Thymus (tissue), 11 donors: ENCODE data around the gene MOG. TPM values are rescaled to one million over a fixed set of nuclear protein-coding genes. Genes with fewer than 3 reads are reported as not detected.
A peak's percentile ranks its signal among the peaks of the same experiment; 100 is the strongest.

Experiments used
- DNase-seq, 9 donors: peaks; one replicate each; pipeline ENCODE4 v3.0.0-alpha.2; 2013; ENCODE audit warnings: low spot score in 9 of 9, low read depth in 6 of 9, missing footprints in 1 of 9
- H3K27ac ChIP-seq, 2 donors: one replicate each; pipeline ENCODE4 v1.5.1; 2013; ENCODE audit warnings: control low read depth in 1 of 2, low read depth in 1 of 2, low read length in 1 of 2, mild to moderate bottlenecking in 1 of 2, moderate library complexity in 1 of 2
- H3K27me3 ChIP-seq, 2 donors: one replicate each; pipeline ENCODE4 v1.5.1; 2013; ENCODE audit warnings: low read length in 1 of 2; ENCODE audit not compliant: control insufficient read depth in 2 of 2, insufficient read depth in 1 of 2
- H3K36me3 ChIP-seq, 2 donors: one replicate each; pipeline ENCODE4 v1.5.1; 2013; ENCODE audit warnings: low read length in 1 of 2, mild to moderate bottlenecking in 1 of 2, moderate library complexity in 1 of 2; ENCODE audit not compliant: control insufficient read depth in 2 of 2, insufficient read depth in 2 of 2
- H3K4me1 ChIP-seq, 2 donors: one replicate each; pipeline ENCODE4 v1.5.1; 2013; ENCODE audit warnings: low read length in 2 of 2; ENCODE audit not compliant: control insufficient read depth in 2 of 2, insufficient read depth in 2 of 2
- H3K4me3 ChIP-seq, 2 donors: one replicate each; pipeline ENCODE4 v1.5.1; 2013; ENCODE audit warnings: low read length in 2 of 2, control low read depth in 1 of 2, mild to moderate bottlenecking in 1 of 2
- H3K9me3 ChIP-seq, 2 donors: one replicate each; pipeline ENCODE4 v1.5.1; 2013; ENCODE audit warnings: low read length in 1 of 2, mild to moderate bottlenecking in 1 of 2; ENCODE audit not compliant: control insufficient read depth in 2 of 2, insufficient read depth in 1 of 2
- WGBS: extraction: QIAGEN DNeasy Blood & Tissue Kit; methylation state at CpG from one replicate; pipeline ENCODE4 v1.1.7; 2013; 5-methylcytosine and 5-hydroxymethylcytosine counted together
- polyA plus RNA-seq: library from polyadenylated mRNA; stranded (reverse); fragments of 200-250 nt; gene quantifications from one replicate; pipeline ENCODE4 v1.2.3, GENCODE V29; 2013
- total RNA-seq: library from RNA; stranded (reverse); fragments of 120-200 nt; gene quantifications from one replicate; pipeline ENCODE4 v1.2.4, GENCODE V29; 2013
- donor health status: healthy.

The MOG gene
- total and polyA plus RNA-seq, 2 donors = 0.11 TPM; not detected in 1

DNA sequence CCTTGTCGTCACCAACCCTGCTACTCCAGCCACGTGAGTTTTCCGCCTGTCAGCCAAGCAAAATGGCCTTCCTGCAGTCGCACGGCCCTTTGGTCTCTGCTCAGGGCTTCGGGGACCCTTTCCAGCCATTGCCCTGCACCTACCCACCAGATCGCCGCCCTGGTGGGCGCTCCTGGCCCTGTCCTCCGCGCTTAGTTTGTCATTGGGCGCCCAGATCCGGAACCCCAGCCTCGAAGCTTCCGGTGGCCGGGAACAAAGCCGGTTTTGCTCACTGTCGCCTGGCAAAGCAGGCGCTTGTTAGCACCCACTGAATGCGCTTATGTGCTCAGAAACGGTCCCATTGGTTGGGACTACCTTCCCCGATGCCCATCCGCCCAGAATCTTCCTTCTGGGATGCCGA lies 23.5 kb downstream of the MOG start:
- H3K27me3 ChIP-seq = peaks cover 0 to 2% of the 10 kb centered on the region in 2 donors
- no peak for DNase-seq
- H3K27ac ChIP-seq = no peak overlapping the region
- no peaks in the 10 kb centered on the region for H3K36me3 ChIP-seq
- no peaks in the 10 kb centered on the region for H3K4me1 ChIP-seq
- 91% methylated on average over 24 of the region's 24 CpGs for WGBS
- H3K9me3 ChIP-seq = peaks cover 0 to 7% of the 10 kb centered on the region in 2 donors
- no peak overlapping the region for H3K4me3 ChIP-seq

DNA sequence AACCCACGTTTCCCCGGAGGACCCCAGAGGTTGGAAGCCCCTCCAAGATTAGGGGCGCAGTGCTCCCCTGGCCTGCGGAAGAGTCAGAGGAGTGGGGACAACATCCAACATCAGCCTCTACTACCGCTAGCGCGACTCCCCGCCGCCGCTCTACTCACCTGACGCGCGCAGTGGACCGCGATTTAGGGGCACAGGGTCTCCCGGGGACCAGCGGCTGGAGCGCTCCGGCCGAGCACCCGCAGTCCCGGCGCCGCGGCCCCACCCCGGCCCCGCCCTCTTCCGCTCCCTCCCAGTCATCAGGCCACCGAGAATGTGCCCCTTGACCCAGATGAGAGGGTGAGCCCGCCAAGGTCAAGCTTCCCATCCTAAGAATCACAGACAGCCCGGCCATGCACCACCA lies 24.0 kb downstream of the MOG start, which contains the start of gene ZFP57:
TSS of gene ZFP57 (minus strand) at position 249 of the 400 bp plus-strand sequence. CDS start 4,149 bp downstream, outside the sequence.
- Histone ChIP-seq H3K4me3 (no peak within 1 kb of the TSS), H3K4me1 (no peaks in the 10 kb centered on the region), H3K27ac (no peak within 1 kb of the TSS), H3K36me3 (no peaks in the 10 kb centered on the region), H3K9me3 (peaks cover 0 to 7% of the 10 kb centered on the region in 2 donors), H3K27me3 (peaks cover 0 to 2% of the 10 kb centered on the region in 2 donors)
- DNase-seq = no peak
- WGBS = 84% methylated on average over 31 of the region's 31 CpGs

DNA sequence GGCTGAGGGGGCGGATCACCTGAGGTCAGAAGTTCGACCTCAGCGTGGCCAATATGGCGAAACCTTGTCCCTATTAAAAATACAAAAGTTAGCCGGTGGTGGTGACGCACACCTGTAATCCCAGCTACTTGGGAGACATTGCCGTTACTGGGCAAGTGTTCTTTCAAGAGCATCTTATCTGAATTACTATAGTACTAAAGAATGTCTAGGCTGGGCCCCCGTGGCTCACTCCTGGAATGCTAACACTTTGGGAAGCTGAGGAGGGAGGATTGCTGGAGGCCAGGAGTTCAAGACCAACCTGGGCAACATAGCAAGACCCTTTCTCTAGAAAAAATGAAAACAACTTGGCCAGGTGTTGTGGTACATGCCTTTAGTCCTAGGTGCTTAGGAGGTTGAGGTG lies 24.9 kb downstream of the MOG start:
- DNase-seq = no peak
- 97% methylated on average over 8 of the region's 8 CpGs for WGBS
- Histone ChIP-seq H3K27ac (no peak overlapping the region), H3K9me3 (peaks cover 0 to 7% of the 10 kb centered on the region in 2 donors), H3K4me3 (no peak overlapping the region), H3K4me1 (no peaks in the 10 kb centered on the region), H3K27me3 (peaks cover 0 to 2% of the 10 kb centered on the region in 2 donors), H3K36me3 (no peaks in the 10 kb centered on the region)

DNA sequence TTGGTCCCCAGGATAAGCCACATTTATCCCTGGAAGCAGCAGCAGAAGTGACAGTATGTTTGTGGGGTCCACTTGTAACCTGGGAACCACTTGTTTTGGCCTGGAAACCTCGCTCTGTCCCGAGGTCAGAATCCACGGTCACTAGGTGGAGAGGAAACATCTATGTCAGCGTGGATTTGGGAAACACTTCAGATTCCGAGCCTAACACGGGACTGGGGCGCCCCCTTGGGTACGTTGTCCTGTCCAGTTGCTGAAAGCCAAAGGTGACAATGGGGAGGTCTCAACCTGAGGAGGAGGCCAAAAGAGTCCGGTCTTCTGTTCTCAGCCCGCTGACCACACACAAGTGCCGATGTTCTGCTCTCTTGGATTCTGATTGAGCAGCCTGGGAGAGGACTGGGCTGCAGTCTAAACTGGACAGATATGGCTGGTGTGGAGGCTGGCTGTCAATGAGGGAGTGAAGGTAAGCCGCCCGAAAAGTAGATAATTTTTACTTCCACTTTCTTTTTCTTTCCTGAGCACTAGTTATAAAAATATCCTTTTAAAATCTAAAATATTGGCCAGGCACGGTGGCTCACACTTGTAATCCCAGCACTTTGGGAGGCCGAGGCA lies 28.9 kb downstream of the MOG start:
- 81% methylated on average over 15 of the region's 15 CpGs for WGBS
- H3K27me3 ChIP-seq = no peaks in the 10 kb centered on the region
- H3K4me1 ChIP-seq = no peaks in the 10 kb centered on the region
- H3K27ac ChIP-seq = no peak overlapping the region
- H3K9me3 ChIP-seq = peaks cover 0 to under 1% of the 10 kb centered on the region in 2 donors
- no peak for DNase-seq
- no peaks in the 10 kb centered on the region for H3K36me3 ChIP-seq
- H3K4me3 ChIP-seq = no peak overlapping the region

DNA sequence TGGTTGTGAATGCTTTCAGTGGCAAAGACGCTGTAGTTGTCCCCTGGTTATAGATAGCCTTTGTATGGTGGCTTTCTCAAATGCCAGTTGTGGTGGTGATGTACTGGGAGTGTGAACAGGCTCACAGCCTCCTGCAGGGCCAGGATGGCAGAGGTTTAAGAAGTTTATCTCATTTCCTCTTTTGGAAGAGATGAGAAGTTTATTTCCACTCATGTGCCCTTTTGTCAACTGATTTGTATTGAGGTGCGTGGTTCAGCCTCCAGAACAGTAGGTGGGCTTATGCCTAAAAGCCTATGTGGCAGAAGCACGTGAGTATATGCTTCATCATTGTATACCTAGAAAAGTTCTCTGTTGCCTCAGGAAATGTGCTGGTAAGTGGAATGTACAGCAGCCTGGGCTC lies 37.7 kb downstream of the MOG start:
- WGBS = 33% methylated on average over 3 of the region's 3 CpGs
- Histone ChIP-seq H3K27ac (no peak overlapping the region), H3K4me1 (no peaks in the 10 kb centered on the region), H3K36me3 (no peaks in the 10 kb centered on the region), H3K9me3 (no peaks in the 10 kb centered on the region), H3K4me3 (no peak overlapping the region), H3K27me3 (no peaks in the 10 kb centered on the region)
- no peak for DNase-seq

DNA sequence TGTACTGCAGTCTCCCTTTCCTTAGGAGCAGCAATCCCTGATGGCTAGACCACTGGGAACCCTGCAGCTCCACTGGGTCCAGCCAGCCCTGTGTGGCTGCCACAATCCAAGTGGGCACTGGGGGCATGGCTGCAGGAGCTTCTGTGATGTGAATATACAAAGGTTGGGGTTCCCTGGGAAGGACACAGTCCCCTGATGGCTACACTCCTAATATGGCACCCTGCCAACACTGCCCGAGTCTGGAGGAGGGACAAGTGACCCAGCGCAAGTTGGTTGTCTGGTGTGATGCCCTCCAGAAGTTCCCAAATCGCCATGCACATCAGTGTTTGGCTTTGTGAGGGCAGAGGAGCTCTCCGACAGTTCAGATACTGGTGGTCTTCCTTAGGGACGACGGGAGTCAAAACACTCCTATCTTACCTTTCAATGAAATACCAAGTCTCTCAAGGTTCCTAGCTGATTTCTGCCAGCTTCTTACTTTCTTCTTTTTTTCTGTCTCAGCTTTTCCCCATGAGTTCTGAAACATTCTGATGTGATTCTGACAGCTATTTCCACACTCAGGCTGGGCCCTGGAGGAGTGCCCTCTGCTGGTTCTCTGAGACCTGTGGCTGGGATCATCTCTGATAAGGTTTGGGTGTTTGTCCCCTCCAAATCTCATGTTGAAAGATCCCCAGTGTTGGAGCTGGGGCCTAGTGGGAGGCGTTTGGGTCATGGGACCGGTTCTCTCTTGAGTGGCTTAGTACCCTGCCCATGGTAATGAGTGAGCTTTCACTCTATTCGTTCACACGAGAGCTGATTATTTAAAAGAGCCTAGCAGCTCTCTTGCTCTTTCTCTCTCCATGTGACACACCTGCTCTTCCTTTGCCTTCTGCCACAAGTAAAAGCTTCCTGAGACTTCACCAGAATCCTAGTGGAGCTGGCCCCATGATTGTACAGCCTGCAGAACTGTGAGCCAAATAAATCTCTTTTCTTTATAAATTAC lies 39.5 kb downstream of the MOG start:
- 83% methylated on average over 10 of the region's 10 CpGs for WGBS
- Histone ChIP-seq H3K27me3 (no peaks in the 10 kb centered on the region), H3K9me3 (no peaks in the 10 kb centered on the region), H3K27ac (no peak overlapping the region), H3K36me3 (no peaks in the 10 kb centered on the region), H3K4me3 (no peak overlapping the region), H3K4me1 (no peaks in the 10 kb centered on the region)
- DNase-seq = no peak

DNA sequence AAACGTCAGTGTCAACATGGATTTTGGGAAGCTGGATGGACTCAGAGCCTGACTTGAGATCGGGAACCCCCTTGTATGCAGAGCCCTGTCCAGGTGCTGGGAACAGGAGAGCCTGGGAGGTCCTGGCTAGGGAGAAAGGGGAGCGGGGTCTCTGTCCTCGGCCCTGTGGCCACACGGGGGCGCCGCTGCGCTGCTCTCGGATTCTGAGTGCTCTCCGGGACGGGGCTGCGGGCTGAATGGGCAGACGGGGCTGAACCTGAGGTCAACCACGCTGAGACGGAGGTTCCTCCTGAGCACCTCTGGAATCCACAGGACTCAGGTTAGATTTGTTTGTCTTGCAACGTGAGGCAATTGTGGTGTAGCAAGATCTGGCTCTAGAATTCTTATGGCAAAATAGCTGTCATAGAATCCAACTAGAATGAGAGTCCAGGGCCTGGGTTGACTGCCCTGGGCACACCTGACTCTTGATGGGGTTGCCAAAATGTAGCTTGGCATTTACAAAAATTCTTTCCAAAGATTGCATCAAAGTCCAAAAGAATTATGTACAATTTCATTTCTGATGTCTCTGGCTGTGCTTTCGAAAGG lies 45.7 kb downstream of the MOG start:
- 9% methylated on average over 17 of the region's 17 CpGs for WGBS
- no peaks in the 10 kb centered on the region for H3K36me3 ChIP-seq
- H3K4me3 ChIP-seq = no peak overlapping the region
- peak in 2 of 9 donors; percentile 13 to 51 for DNase-seq
- peaks cover 0 to under 1% of the 10 kb centered on the region in 2 donors for H3K4me1 ChIP-seq
- H3K27me3 ChIP-seq = peaks cover 3 to 13% of the 10 kb centered on the region in 2 donors
- H3K27ac ChIP-seq = no peak overlapping the region
- H3K9me3 ChIP-seq = no peaks in the 10 kb centered on the region

DNA sequence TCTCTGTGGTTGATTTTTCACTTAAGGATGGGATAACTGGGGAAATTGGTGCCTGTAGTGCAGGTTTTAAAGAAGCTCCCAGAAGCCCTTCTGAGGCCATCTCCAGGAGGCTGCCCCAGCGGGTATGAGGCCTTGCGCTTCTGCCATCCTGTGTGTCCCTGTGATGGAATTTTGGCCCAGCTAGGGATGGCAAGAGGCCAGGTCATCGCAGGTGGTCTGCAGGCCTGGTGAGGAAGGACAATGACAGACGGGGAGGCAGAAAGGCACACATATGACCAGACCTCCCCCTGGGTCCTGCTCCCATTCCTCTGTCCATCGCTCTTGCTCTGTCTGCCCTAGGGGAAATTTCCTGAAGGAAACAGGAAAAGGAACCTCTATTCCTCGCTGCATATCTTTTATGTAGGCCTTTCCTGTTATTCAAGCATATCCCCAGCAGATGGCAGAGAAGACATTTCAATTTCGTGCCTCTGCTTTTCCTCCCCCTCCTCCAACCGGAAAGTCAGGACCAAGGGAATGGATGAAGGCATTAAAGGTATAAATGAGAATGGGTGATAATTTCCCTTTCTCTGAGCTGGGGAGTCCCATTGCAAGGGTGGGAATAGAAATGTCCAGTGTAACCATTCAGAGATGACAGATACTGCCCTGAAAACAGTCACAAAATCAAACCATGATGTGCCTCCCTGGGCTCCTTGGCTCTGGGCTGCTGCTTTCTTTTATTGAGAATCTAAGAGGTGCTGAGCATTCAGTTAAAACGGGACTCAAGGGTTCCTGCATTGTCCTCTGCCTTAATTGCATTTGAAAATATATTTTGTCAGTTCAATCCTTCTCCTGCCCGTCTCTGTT lies 48.7 kb downstream of the MOG start:
- Histone ChIP-seq H3K4me3 (no peak overlapping the region), H3K9me3 (no peaks in the 10 kb centered on the region), H3K36me3 (no peaks in the 10 kb centered on the region), H3K4me1 (peaks cover 14 to 25% of the 10 kb centered on the region in 2 donors), H3K27ac (no peak overlapping the region), H3K27me3 (peaks cover 3 to 13% of the 10 kb centered on the region in 2 donors)
- peak in 1 of 9 donors; percentile 5 for DNase-seq
- WGBS = 47% methylated on average over 10 of the region's 10 CpGs
